Neural progenitor cell (in vitro differentiated cells): Measurements from ENCODE around the gene TUBD1. TPM values are rescaled to one million over a fixed set of nuclear protein-coding genes. Genes with fewer than 3 reads are reported as not detected.
A peak's percentile ranks its signal among the peaks of the same experiment; 100 is the strongest.
"Not testable (repeated sequence)": the region's sequence is repeated elsewhere in the genome, so short reads cannot be mapped to it uniquely, and the experiment has no call there.

Experiments
- DNase-seq: peaks from one replicate; pipeline ENCODE4 v3.0.0-alpha.2; 2016; ENCODE audit warnings: low spot score
- H2AFZ ChIP-seq: fragments of 200-600 bp; sonication (generic); replicated peaks from 2 replicates; pipeline ENCODE4 v1.6.1; 2016; ENCODE audit warnings: antibody characterized with exemption
- H3F3A ChIP-seq: fragments of 200-600 bp; sonication (generic); 2 replicates; pipeline ENCODE4 v1.6.1; 2016; ENCODE audit warnings: antibody characterized with exemption, low read depth
- H3K27ac ChIP-seq: fragments of 200-600 bp; sonication (generic); 2 replicates; pipeline ENCODE4 v1.5.1; 2016; ENCODE audit warnings: mild to moderate bottlenecking
- H3K27me3 ChIP-seq: fragments of 200-600 bp; sonication (generic); 2 replicates; pipeline ENCODE4 v1.6.1; 2016; ENCODE audit warnings: mild to moderate bottlenecking, moderate library complexity
- H3K36me3 ChIP-seq: fragments of 200-600 bp; sonication (generic); 2 replicates; pipeline ENCODE4 v1.5.1; 2016
- H3K4me1 ChIP-seq: fragments of 200-600 bp; sonication (generic); 2 replicates; pipeline ENCODE4 v1.6.1; 2016; ENCODE audit warnings: mixed run types
- H3K4me2 ChIP-seq: fragments of 200-600 bp; sonication (generic); 2 replicates; pipeline ENCODE4 v1.6.1; 2016
- H3K4me3 ChIP-seq: fragments of 200-600 bp; sonication (generic); 2 replicates; pipeline ENCODE4 v1.5.1; 2016
- H3K79me2 ChIP-seq: fragments of 200-600 bp; sonication (generic); 2 replicates; pipeline ENCODE4 v1.6.1; 2016; ENCODE audit warnings: low read depth
- H3K9ac ChIP-seq: fragments of 200-600 bp; sonication (generic); 2 replicates; pipeline ENCODE4 v1.6.1; 2016
- H3K9me3 ChIP-seq: fragments of 200-600 bp; sonication (generic); 2 replicates; pipeline ENCODE4 v1.5.1; 2016; ENCODE audit warnings: low read depth
- H4K20me1 ChIP-seq: fragments of 200-600 bp; sonication (generic); 2 replicates; pipeline ENCODE4 v1.6.1; 2016; ENCODE audit warnings: low read depth
- H3K27ac Mint-ChIP-seq: 3 replicates; pipeline ENCODE4 v1.8.0; 2021; ENCODE audit warnings: mixed read lengths
- H3K27me3 Mint-ChIP-seq: 2 replicates; pipeline ENCODE4 v1.8.0; 2022; ENCODE audit warnings: low read depth, mild to moderate bottlenecking, inconsistent platforms, moderate library complexity, mixed read lengths; ENCODE audit not compliant: insufficient read depth
- H3K36me3 Mint-ChIP-seq: 3 replicates; pipeline ENCODE4 v1.8.0; 2021; ENCODE audit warnings: mixed read lengths
- H3K4me1 Mint-ChIP-seq: 3 replicates; pipeline ENCODE4 v1.8.0; 2021; ENCODE audit warnings: mixed read lengths
- H3K4me3 Mint-ChIP-seq: 3 replicates; pipeline ENCODE4 v1.8.0; 2021; ENCODE audit warnings: mild to moderate bottlenecking, moderate library complexity, mixed read lengths
- H3K9me3 Mint-ChIP-seq: 3 replicates; pipeline ENCODE4 v1.8.0; 2020; ENCODE audit warnings: mixed read lengths
- CTCF ChIP-seq: fragments of 200-600 bp; sonication (generic); IDR thresholded peaks from 2 replicates; pipeline ENCODE4 v1.5.1; 2017; ENCODE audit warnings: antibody characterized with exemption, mild to moderate bottlenecking
- EZH2 ChIP-seq: fragments of 200-600 bp; sonication (generic); IDR thresholded peaks from 2 replicates; pipeline ENCODE4 v1.6.1; 2017; ENCODE audit warnings: antibody characterized with exemption, mild to moderate bottlenecking, moderate library complexity
- EZH2phosphoT487 ChIP-seq: fragments of 200-600 bp; sonication (generic); IDR thresholded peaks from 2 replicates; pipeline ENCODE4 v1.6.1; 2017; ENCODE audit warnings: antibody characterized with exemption
- total RNA-seq: library from RNA; depleted of rRNA; stranded (reverse); fragments of >200 nt; gene quantifications from 2 replicates; pipeline ENCODE4 v1.2.3, GENCODE V29; 2015; ENCODE audit warnings: low replicate concordance

TUBD1 gene
- total RNA-seq, 1 donor from 2014 or later: 32.6 TPM

GRCh38 chr17:59842901-59843652, 49.7 kb downstream of the TUBD1 start:
- H3K4me1 ChIP-seq: peaks cover 34% of the 10 kb centered on the region
- H3K4me2 ChIP-seq: no peak overlapping the region
- TF ChIP-seq CTCF (no peak), EZH2 (no peak), EZH2phosphoT487 (no peak)
- no peak overlapping the region for H2AFZ ChIP-seq
- H3K4me3 ChIP-seq: no peak overlapping the region
- no peak overlapping the region for H3K9ac ChIP-seq
- peaks cover 25% of the 10 kb centered on the region for H3K79me2 ChIP-seq
- no peak for DNase-seq
- H3K27me3 ChIP-seq: no peaks in the 10 kb centered on the region
- Mint-ChIP-seq H3K4me3 (no peak overlapping the region), H3K36me3 (peaks cover 15% of the 10 kb centered on the region), H3K27ac (no peak overlapping the region), H3K9me3 (no peaks in the 10 kb centered on the region), H3K4me1 (peaks cover 37% of the 10 kb centered on the region), H3K27me3 (no peaks in the 10 kb centered on the region)
- no peaks in the 10 kb centered on the region for H4K20me1 ChIP-seq
- peaks cover 32% of the 10 kb centered on the region for H3F3A ChIP-seq
- no peaks in the 10 kb centered on the region for H3K36me3 ChIP-seq
- H3K27ac ChIP-seq: no peak overlapping the region
- H3K9me3 ChIP-seq: no peaks in the 10 kb centered on the region

GRCh38 chr17:59841882-59842263, 50.9 kb downstream of the TUBD1 start:
- not testable (repeated sequence) for H3K36me3 ChIP-seq, DNase-seq, H3K4me3 ChIP-seq, H3K9me3 Mint-ChIP-seq, H2AFZ ChIP-seq, H3K27me3 Mint-ChIP-seq, H3K9me3 ChIP-seq, H3K27ac Mint-ChIP-seq, H3K9ac ChIP-seq, H3K27me3 ChIP-seq, H3K4me2 ChIP-seq, H4K20me1 ChIP-seq, H3K27ac ChIP-seq, H3K4me3 Mint-ChIP-seq
- H3K4me1 ChIP-seq: peaks cover 42% of the 10 kb centered on the region
- peaks cover 25% of the 10 kb centered on the region for H3K79me2 ChIP-seq
- Mint-ChIP-seq H3K4me1 (peaks cover 46% of the 10 kb centered on the region), H3K36me3 (peaks cover 15% of the 10 kb centered on the region)
- peaks cover 36% of the 10 kb centered on the region for H3F3A ChIP-seq

GRCh38 chr17:59841091-59841881, 51.5 kb downstream of the TUBD1 start:
- H3K9me3 ChIP-seq, H2AFZ ChIP-seq, H3K27me3 ChIP-seq, H3K27me3 Mint-ChIP-seq, H3K4me3 ChIP-seq, H3K9me3 Mint-ChIP-seq, DNase-seq, H4K20me1 ChIP-seq, H3K27ac Mint-ChIP-seq, H3K36me3 ChIP-seq, H3K9ac ChIP-seq: not testable (repeated sequence)
- peak overlapping the region; percentile 72 for H3K4me3 Mint-ChIP-seq
- peaks cover 15% of the 10 kb centered on the region for H3K36me3 Mint-ChIP-seq
- Histone ChIP-seq H3K79me2 (peaks cover 25% of the 10 kb centered on the region), H3K4me1 (peaks cover 39% of the 10 kb centered on the region), H3K27ac (peak overlapping the region; percentile 7), H3K4me2 (peak overlapping the region; percentile 56), H3F3A (peaks cover 37% of the 10 kb centered on the region)
- H3K4me1 Mint-ChIP-seq: peaks cover 50% of the 10 kb centered on the region

GRCh38 chr17:59840329-59841090, 52.2 kb downstream of the TUBD1 start:
- H3K9me3 Mint-ChIP-seq: no peaks in the 10 kb centered on the region
- H3F3A ChIP-seq: peaks cover 40% of the 10 kb centered on the region
- peak; percentile 45 for DNase-seq

More at GRCh38 chr17:59840329-59841090, 52.2 kb downstream of the TUBD1 start:
- no peaks in the 10 kb centered on the region for H3K27me3 Mint-ChIP-seq
- H3K36me3 Mint-ChIP-seq: peaks cover 15% of the 10 kb centered on the region
- H4K20me1 ChIP-seq: no peaks in the 10 kb centered on the region
- H3K4me3 ChIP-seq: no peak overlapping the region
- H3K4me1 ChIP-seq: peaks cover 39% of the 10 kb centered on the region
- peak overlapping the region; percentile 72 for H3K4me3 Mint-ChIP-seq
- no peak overlapping the region for H2AFZ ChIP-seq
- H3K27me3 ChIP-seq: no peaks in the 10 kb centered on the region
- TF ChIP-seq EZH2 (no peak), CTCF (no peak), EZH2phosphoT487 (no peak)
- H3K9me3 ChIP-seq: no peaks in the 10 kb centered on the region
- no peaks in the 10 kb centered on the region for H3K36me3 ChIP-seq
- H3K4me2 ChIP-seq: peak overlapping the region; percentile 56
- H3K27ac ChIP-seq: peak overlapping the region; percentile 7
- peaks cover 50% of the 10 kb centered on the region for H3K4me1 Mint-ChIP-seq
- peaks cover 25% of the 10 kb centered on the region for H3K79me2 ChIP-seq
- H3K9ac ChIP-seq: no peak overlapping the region
- H3K27ac Mint-ChIP-seq: peak overlapping the region; percentile 44
